Ammon's horn (tissue), 1 donor: ENCODE measurements around the gene OR2M4.
"Not testable (repeated sequence)": the region's sequence is repeated elsewhere in the genome, so short reads cannot be mapped to it uniquely, and the experiment has no call there.

Experiments
- DNase-seq: peaks from one replicate; pipeline ENCODE4 v3.0.0-alpha.2; 2016; ENCODE audit warnings: low spot score

The OR2M4 gene, protein sequence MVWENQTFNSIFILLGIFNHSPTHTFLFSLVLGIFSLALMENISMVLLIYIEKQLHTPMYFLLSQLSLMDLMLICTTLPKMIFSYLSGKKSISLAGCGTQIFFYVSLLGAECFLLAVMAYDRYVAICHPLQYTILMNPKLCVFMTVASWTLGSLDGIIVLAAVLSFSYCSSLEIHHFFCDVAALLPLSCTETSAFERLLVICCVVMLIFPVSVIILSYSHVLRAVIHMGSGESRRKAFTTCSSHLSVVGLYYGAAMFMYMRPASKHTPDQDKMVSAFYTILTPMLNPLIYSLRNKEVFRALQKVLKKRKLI

GRCh38 chr1:248231117-248231516 is at the start of gene OR2M4:
TSS of gene OR2M4 (plus strand) at chr1:248231417. CDS start at chr1:248238929, 7,512 bp downstream.
- DNase-seq = no peak

GRCh38 chr1:248183996-248184395 is 47.2 kb upstream of the OR2M4 start:
- no peak for DNase-seq

DNA sequence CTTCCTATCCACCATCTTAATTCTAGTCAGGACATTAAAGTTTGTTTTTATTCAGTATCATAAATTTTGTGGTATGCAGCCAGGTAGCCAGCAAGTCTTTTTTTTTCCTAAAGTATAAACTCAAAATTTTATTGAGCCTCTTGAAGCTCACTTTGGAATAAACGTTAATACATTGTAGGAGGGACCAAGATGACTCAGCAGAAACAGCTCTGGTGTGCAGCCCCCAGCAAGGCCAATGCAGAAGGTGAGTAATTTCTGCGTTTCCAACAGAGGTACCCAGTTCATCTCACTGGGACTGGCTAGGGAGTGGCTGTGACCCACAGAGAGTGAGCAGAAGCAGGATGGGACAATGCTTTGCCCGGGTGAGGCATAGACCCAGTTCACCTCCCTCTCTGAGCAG is 43.9 kb upstream of the OR2M4 start:
- no peak for DNase-seq

GRCh38 chr1:248189026-248189425 is 42.2 kb upstream of the OR2M4 start:
- no peak for DNase-seq

GRCh38 chr1:248194117-248194516 is 37.1 kb upstream of the OR2M4 start:
- no peak for DNase-seq

DNA sequence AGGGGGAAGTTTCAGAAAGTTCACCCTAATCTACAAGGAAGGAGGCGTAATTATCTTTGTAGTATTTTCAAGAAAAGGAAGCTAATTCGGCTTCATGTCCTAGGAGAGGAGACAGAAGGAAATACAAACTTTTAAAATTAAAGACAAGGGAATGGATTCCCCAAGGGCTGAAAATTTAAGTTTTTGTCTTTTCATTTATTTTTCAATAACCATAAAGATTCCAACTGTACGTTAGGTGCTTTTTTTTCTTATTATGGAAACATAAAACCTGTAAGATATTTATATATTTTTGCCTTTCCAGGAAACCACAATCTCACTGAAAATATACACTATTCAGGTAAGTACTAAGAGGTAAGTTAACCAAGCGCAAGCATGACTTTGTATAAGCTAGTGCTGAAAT is 34.3 kb upstream of the OR2M4 start, which contains the start of gene OR2M3:
Gene OR2M3 (plus strand): TSS at position 301 of the 400 bp plus-strand sequence. CDS start 5,803 bp downstream, outside the sequence.
- DNase-seq = no peak

GRCh38 chr1:248215880-248216279 is 15.3 kb upstream of the OR2M4 start:
- no peak for DNase-seq

DNA sequence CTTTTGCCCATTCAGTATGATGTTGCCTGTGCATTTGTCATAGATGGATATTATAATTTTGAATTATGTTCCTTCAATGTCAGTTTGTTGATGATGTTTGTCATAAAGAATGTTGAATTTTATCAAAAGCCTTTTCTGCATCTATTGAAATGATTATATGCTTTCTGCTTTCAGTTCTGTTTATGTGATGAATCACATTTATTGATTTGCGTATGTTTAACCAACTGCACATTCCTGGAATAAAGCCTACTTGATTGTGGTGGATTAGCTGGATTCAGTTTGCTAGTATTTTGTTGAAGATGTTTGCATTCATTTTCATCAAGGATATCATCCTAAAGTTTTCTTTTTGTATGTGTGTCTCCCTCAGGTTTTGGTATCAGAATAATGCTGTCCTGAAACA is 5.7 kb upstream of the OR2M4 start:
- no peak for DNase-seq

GRCh38 chr1:248229360-248229908 is 1.8 kb upstream of the OR2M4 start:
- no peak for DNase-seq

GRCh38 chr1:248239478-248239877 is 8.3 kb downstream of the OR2M4 start:
- no peak for DNase-seq

GRCh38 chr1:248243204-248243603 is 12.0 kb downstream of the OR2M4 start:
- DNase-seq = peak; percentile 58

DNA sequence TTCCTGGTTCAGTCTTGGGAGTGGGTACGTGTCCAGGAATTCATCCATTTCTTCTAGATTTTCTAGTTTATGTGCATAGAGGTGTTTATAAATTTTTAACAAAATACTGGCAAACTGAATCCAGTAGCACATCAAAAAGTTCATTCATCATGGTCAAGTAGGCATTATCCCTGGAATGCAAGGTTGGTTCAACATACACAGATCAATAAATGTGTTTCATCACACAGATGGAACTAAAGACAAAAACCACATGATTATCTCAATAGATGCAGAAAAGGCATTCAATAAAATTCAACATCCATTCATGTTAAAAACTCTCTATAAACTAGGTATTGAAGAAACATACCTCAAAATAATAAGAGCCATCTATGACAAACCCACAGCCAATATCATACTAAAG is 28.1 kb downstream of the OR2M4 start:
- DNase-seq = not testable (repeated sequence)

- DNase-seq = no peak
Observed at GRCh38 chr1:248268178-248268577, 37.0 kb downstream of the OR2M4 start.

- DNase-seq = not testable (repeated sequence)
Observed at GRCh38 chr1:248273225-248273624, 42.0 kb downstream of the OR2M4 start.

GRCh38 chr1:248277876-248278275 is 46.7 kb downstream of the OR2M4 start, which contains the start of gene OR2T33:
TSS of gene OR2T33 (minus strand) at chr1:248277976. CDS start at chr1:248273814, 4,162 bp downstream.
- DNase-seq = no peak

- no peak for DNase-seq
Observed at GRCh38 chr1:248288391-248288790, 57.2 kb downstream of the OR2M4 start.
